HG02763 (cell line): ENCODE data around the gene NFU1.
"Not testable (repeated sequence)": the region's sequence is repeated elsewhere in the genome, so short reads cannot be mapped to it uniquely, and the experiment has no call there.

Experiments used
- ATAC-seq: cut with Tn5 transposase; IDR thresholded peaks from one replicate; pipeline ENCODE4 v1.9.1; 2021; ENCODE audit warnings: mild to moderate bottlenecking, moderate library complexity; ENCODE audit not compliant: unreplicated experiment

The NFU1 gene

DNA sequence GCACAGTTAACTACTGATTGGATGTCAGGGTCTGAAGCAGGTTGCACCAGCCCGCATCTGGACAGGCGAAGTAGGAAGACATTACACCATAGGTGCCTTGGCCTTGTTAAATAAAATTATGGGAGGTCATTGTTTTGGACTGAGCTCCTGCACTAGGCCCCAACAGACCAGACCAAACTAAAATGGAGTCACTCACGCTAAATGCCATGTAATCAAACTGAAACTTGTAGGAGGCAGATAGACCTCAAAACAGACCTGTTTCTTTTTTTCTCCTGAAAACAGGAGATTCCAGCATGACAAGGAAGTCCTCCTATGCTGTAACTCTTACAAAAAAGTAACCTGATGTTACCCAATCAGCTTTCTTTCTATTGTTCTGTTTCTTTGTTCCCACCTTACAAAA, 15.5 kb upstream of the NFU1 start:
- no peak for ATAC-seq

DNA sequence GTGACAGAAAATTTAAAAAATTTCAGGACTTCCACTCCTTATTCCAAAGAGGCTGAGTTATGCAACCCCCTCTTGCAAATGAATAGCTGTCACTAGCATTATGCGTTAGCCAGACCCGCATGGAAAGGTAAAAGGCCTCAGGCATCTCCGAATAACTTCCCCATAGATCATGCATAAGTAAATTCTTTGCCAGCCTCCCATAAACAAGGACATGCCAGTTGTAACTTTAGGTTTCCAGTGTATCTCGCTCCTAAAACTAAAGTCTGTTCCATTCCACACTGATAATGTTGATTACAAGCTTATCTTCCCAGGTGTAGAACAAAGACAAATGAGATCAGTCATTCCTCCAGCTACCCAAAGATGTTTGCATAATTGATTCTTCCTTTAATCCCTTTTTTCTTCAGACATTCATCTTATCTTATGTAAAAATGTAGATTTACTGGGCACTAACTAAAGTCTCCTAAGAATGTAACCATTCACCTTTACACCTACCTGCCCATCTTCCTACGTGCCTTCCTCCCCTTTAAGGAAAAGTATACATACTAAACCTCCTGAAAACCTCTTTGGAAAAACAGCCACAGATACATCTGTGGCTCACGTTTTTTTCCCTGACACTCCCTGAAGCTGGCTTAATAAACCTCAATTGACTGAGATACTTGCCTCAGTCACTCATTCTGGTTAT, 13.6 kb upstream of the NFU1 start:
- ATAC-seq, result no peak

DNA sequence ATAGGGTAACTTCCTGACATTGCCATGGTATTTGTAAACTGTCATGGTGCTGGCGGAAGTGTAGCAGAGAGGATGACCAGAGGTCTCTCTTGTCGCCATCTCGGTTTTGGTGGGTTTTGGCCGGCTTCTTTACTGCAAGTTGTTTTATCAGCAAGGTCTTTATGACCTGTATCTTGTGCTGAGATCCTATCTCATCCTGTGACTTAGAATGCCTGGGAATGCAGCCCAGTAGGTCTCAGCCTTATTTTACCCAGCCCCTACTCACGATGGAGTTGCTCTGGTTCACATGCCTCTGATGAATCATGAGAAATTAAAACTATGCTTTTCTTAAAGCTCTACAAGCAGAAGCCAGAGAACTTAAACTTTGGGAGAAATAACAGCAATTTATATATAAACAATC, 12.7 kb upstream of the NFU1 start:
- no peak for ATAC-seq

DNA sequence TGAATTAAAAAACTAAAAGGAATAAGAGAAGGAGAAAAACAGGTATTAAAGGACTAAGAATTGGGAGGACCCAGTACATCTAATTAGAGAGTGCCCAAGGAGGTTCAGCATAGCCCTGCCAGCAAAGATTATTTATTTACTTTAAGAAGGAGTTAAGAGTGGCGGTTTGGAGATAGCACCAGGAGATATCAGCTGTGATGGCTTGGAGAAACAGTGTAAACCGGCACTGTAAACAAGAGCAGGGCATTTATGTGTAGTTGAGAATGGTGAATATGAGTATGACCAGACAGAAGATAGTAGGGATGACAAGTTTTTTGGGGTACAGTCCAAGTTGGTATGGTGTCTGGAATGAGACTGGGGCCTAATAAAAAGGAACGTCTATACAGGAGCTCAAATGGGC, 6.4 kb upstream of the NFU1 start:
- ATAC-seq, result not testable (repeated sequence)

DNA sequence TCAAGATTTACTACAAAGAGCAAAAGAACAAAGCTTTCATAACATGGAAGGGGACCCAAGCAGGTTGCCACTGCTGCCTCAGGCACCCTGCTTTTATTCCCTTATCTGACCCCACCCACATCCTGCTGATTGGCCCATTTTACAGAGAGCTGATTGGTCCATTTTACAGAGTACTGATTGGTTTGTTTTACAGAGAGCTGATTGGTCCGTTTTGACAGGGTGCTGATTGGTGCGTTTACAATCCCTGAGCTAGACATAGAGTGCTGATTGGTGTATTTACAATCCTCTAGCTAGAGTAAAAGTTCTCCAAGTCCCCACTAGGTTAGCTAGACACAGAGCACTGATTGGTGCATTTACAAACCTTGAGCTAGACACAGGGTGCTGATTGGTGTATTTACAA, 2.3 kb upstream of the NFU1 start:
- not testable (repeated sequence) for ATAC-seq

DNA sequence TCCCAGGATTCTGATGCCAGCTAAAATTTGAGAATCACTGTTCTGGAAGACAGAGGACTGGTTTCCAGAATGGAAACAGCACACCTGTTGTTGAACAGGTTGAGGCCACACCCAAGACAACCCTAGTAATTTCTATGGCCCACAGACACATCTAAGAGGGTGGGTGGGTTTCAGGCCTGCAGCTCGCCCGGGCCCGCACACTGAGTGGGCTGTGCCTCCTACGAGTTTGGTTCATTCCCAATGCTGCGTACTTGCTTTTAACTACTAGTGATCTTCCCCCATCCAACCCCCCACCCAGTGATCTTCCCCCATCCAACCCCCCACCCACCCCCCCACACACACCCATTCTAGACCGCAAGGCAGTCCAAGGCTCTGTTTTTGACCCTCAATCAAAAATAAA, 1.3 kb upstream of the NFU1 start:
- no peak for ATAC-seq

DNA sequence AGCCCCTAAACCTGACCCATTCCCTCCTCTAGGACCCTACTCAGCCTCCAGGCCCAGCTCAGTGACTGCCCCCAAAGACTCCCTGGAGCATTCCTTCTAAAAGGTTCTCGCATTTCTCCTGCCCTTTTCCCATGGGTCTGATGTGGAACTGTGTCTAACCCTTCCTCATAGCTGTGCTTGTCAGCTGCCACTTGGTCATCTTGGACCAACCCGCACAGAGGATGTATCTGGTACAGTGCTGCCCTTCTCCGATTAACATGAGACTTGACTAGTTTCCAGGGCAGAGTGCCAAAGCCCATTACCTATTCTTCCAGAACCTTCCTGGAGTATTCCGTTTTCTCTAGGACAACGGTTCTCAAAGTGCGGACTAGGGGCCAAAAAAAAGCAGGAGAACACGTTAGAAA, 518 bp upstream of the NFU1 start:
- ATAC-seq, result no peak

DNA sequence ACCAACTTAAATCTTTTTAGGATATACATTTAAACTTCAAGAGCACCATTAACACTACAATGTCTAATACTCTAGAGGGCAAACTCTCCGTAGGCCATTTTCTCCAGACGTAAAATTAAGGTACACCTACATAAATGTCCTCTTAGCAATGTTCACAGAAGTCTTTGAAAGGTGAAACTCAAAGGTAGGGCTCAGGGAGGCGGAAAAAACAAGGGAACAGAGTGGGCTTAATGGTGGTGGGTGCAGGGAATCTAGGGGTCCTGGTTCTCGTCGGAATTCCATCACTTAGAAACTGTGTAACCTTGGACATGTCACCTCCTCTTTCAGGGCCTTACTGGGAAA, 668 bp downstream of the NFU1 start:
- ATAC-seq, result no peak

DNA sequence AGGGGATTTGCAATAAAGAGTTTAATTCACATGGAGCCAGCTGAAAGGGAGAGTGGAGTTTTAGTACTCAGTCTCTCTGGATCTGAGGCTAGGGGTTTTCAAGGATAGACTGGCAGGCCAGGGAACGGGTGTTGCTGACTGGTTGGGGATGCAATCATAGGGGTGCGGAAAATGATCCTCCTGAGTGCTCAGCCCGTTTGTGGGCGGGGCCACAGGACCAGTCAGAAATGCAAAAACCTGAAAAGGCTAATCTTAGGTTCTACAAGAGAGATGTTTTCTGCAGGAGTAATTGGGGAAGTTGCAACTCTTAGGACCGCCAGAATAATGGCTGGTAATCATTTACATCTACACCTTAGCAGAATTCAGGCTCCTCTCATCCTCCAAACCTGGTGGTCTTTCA, 2.5 kb downstream of the NFU1 start:
- ATAC-seq, result no peak

DNA sequence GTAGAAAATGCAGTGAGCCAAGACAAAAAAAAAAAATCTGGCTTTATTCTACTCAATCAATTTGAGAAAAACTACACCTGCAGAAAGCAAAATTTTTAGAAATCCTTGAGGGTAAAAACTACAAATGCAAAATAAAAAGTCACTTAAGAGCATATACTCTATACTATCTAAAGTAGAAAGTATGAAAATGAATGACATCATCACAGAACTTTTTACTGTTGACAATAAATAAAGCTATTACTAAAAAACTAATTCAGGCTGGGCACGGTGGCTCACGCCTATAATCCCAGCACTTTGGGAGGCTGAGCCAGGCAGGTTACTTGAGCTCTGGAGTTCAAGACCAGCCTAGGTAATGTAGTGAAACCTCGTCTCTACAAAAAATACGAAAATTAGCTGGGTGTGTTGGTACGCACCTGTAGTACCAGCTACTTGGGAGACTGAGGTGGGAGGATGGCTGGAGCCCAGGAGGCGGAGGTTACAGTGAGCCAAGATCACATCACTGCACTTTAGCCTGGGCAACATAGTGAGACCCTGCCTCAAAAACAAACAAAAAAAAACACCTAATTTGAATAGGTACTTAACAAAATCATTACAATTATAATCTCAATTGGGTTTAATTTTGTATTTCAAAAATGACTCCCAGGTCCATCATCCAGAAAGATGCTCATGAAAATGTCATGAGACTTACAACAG, 7.6 kb downstream of the NFU1 start:
- ATAC-seq, result no peak

DNA sequence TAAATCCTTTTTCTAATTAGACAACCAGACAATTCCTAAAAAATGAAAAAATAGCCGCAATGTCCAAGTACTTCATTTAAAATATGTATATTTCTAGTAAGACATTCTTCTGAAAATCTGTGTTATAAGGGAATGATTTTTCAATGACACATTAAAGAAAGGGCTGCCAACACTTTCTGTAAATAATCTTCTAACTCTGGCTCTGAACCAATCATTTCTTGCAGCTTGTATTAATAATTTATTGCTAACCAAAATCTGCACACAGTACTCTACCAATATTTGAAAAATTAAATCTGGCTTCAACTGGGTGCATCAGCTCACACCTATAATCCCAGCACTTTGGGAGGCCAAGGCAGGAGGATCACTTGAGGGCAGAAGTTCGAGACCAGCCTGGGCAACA, 8.3 kb downstream of the NFU1 start:
- ATAC-seq, result no peak

DNA sequence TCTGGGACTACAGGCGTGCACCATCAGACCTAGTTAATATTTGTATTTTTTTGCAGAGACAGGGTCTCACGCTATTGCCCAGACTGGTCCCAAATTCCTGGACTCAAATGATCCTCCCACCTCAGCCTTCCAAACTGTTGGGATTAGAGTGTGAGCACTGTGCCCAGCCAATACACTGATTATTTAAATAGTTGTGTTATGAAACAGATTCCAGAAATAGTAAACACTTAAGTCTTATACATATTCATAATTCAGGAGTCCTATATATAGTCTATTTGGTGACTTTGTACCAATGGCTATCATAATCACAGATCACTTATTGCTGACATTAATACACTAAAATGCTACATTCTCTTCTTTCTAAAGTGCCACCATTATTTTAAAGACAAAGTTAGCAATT, 12.8 kb downstream of the NFU1 start:
- no peak for ATAC-seq

DNA sequence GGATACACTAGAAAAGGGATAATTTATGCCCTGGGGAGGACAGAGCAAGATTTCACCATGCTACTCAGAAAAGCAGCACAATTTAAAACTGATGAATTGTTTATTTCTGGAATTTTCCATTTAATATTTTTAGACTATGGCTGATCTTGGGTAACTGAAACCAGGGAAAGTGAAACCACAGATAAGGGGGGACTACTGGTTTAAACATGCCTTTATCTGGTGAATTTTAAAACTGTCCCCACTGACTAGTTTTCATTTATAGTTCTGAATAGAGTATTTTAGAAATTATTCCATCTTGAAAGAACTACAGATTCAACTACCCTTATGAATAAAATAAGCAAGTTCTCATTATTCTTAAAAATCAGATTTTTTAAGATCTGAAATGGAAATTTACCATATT, 15.0 kb downstream of the NFU1 start:
- ATAC-seq, result no peak

DNA sequence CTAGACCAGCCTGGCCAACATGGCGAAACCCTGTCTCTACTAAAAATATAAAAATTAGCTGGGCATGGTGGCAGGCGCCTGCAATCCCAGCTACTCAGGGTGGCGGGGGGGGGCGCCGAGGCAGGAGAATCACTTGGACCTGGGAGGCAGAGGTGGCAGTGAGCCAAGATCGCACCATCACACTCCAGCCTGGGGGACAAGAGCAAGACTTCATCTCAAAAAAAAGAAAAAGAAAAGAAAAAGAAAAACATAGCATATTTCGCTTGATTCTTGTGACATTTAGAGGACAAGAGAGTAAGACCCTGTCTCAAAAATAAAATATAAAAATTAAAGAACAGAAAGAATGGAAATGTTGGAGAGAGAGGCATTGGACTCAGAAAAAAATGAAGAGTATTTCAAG, 18.1 kb downstream of the NFU1 start:
- not testable (repeated sequence) for ATAC-seq

DNA sequence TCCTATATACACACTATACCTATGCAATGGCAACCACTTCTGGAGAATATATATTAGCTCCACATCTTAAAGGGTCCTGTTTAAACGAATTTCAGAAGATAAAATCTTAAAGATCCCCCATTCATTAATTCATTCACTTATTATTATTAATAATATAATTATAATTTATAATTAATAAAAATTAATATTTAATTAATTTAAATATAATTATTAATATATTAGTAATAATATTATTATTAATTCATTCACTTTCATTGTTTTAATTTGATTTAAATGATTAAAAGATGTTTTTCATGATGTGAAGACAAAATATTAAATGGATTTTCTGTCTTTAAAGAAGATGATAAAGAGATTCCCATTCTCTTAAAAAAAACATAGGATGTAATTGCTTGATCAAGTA, 21.1 kb downstream of the NFU1 start:
- no peak for ATAC-seq

DNA sequence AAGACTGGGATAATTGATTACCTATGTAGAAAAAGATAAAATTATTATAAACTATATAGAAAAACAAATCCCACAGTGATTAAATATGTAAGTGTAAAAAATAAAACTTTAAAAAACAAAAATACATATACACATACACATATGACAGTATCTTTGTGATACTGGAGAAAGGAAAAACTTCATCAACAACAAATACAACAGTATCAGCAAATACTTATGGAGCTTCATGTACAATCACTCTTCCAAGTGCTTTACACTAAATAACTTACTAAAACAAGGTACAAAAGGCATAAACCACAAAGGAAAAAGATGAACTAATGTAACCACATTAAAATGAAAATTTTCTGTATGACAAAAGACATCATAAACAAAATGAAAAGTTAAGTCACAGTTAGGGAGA, 26.1 kb downstream of the NFU1 start:
- ATAC-seq, result no peak

DNA sequence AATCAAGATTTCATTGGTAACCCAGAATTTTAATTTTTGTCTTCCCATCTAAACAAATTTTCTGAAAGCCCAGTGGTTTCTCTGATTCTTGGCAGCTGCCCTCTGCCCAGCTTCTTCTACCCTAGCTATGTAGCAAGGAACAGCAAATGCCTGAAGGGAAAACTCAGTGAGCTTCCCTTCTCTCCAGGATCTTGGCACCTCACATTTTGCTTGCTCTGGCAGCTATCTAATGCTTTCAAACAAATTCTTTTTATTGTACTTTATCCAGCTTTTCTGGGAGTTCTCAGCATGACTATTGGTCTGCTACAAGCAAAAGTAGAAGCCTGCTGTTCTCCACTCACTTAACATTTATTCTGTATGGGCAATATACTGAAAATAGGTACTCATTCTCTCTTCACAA, 31.9 kb downstream of the NFU1 start:
- ATAC-seq, result no peak

DNA sequence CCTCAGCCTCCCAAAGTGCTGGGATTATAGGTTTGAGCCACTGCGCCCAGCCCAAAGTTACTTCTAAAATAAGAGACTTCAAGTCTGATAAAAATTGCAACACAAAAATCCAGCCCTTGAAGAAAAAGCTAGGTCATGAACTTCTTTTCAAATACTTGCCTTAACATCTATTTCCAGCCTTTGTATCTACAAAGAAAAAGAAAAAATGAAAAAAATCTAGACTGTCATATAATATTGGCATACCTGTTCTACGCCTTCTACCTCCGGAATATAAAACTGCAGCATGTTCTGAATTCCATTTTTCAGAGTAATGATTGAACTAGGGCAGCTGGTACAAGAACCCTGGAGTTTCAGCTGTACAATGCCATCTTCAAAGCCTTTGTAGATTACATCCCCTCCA, 37.1 kb downstream of the NFU1 start:
- ATAC-seq, result no peak

DNA sequence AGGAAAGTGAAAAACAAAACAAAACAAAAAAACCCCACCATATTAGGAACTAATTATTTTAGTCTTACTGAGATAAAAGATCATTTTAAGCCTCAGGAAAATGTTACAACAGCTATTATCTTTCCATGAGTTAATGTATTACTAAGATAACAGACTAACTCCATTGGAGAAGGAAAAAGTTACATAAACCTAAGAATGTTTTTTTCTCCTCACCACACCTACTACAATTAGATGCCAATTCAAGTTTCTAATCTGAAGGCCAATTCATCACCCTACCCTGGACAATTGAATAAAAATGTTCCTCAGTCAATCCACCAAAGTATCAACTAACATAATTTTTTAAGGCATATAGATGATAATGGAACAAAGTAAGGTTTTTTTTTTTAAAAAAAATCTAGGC, 40.0 kb downstream of the NFU1 start:
- ATAC-seq, result no peak

DNA sequence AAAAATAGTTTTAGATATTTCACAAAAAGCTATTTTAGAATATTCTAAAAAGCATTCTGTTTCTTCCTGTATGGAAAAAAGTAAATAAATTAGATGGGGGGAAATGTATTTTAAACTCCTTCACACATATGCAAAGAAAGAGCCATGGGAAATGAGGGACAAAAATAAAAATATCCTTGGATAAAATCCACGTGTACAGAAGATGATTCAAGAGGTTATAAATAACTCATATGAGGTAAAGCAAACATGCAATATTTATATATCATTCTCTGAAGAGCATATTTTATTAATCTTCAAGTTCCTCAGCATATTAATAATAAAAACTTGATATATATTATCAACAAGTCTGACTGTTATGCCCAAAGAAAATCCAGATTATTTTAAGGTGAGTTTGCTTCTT, 41.4 kb downstream of the NFU1 start:
- no peak for ATAC-seq

DNA sequence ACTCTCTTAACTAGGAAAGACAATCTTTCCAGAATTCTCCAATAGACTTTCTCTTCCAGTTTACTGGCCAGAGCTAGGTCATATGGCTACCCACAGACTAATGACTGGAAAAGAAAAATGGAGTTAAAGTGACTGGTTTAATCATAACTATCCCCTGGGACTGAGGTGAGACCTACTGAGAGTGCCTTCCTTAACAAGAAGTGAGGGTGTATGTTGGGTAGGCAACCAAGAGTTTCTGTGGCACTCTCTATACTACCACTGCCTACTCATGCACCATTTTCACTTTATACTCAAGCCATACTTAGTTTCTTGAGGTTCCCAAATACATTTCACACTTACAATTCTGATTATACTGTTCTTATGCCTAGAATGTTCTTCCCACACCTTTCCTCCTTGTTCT, 43.3 kb downstream of the NFU1 start:
- ATAC-seq, result no peak

DNA sequence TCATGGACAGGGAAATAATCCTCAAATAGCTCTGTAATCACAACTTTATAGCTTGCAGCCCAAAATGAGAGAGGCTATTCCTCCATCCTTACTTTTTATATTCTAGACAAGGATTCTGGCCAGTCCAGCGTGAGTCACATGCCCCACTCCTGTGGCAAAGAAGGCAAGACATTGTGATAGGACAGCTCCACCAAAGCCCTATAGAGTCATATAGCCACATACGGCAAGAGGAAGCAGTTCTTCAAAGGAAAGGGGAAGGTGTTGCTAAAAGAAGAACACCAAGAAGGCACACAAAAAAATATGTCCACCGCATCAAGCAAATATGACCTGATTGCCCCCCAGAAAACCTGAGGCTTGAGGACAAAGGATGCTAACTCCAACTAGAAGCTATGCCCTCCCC, 46.8 kb downstream of the NFU1 start:
- no peak for ATAC-seq

DNA sequence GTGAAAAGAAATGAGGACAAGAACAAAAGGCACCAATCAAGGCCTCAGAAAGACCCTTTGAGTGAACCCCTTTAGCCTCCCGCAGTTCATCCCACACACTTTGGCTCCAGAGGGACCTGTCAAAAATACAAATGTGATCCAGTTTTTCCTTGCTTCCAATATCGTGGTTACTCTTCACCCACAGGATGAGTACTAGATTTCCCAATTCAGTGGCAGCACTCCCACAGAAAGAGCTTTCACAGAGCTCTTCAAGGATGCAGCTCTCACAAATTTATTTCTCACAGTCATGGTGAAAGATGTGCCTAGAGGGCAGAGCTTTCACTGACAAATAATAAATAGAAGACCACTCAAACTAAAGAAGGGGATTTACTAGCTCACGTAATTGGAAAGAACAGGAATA, 47.2 kb downstream of the NFU1 start:
- ATAC-seq, result no peak
